Measurements from ENCODE around the gene SALL3. TPM values are rescaled to one million over a fixed set of nuclear protein-coding genes. Genes with fewer than 3 reads are reported as not detected.

SALL3 gene
- total and polyA plus RNA-seq, 2 of the 8 experiments (the other 6 are each of a cell fraction or from before 2014, with no cell fraction given) = 10.5 to 46.4 TPM

DNA sequence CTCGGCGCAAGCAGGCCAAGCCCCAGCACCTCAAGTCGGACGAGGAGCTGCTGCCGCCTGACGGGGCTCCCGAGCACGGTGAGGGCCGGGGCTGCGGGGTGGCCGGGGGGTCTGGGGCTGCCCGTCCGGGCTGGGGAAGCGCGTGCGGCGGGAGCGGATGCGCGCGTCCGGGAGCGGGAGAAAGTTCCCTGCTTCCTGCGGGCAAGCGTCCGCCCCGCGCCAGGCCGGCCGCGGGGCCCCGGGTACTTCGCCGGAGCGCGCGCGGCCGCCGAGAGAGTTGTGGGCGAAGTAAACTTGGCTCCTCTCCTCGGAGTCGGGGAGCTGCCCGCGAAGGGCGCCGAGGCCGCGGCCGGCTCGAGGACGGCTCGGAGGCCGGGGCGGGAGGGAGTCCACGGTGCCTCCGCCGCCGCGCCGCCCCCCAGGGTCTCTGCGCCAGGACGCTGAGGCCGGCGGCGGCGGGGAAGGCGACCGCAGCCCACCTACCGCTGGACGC, 707 bp downstream of the SALL3 start:
- Histone ChIP-seq H3K79me2 (ENCODE audit: control insufficient read depth in 1 of 2, insufficient read depth in 2 of 2, low read length in 2 of 2) (peaks cover 0 to 46% of the 10 kb centered on the region in 2 experiments; a peak in 3 of 4 replicates), H3K79me1 (ENCODE audit: low read depth, low read length) (no peaks in the 10 kb centered on the region), H3K23me2 (ENCODE audit: low read depth, low read length) (peaks cover 26% of the 10 kb centered on the region), H3K18ac (ENCODE audit: extremely low read depth, low read length) (peak overlapping the region; percentile 87; the same call in 1 of the 2 replicates), H3K23ac (ENCODE audit: insufficient read length) (no peak overlapping the region), H4K20me1 (replicated peaks in 1 of 2; ENCODE audit: control insufficient read depth in 1 of 2, insufficient read depth in 2 of 2, low read length in 2 of 2) (peaks cover 1 to 11% of the 10 kb centered on the region in 2 experiments), H3K4ac (replicated peaks; ENCODE audit: insufficient read length, low read depth, low read length) (no peak overlapping the region), H3K36me3 (ENCODE audit: control insufficient read depth in 2 of 4, insufficient read depth in 4 of 4, low read length in 3 of 4) (peaks cover 0 to 2% (median 0%) of the 10 kb centered on the region in 4 experiments; a peak in 1 of 8 replicates), H2BK20ac (ENCODE audit: low read length) (no peak overlapping the region), H3K56ac (replicated peaks; ENCODE audit: insufficient read length, low read depth, low read length) (no peak overlapping the region), H3K4me1 (replicated peaks in 1 of 4; ENCODE audit: control insufficient read depth in 3 of 4, insufficient read depth in 4 of 4, low read length in 3 of 4) (peaks cover 9 to 22% (median 18%) of the 10 kb centered on the region in 4 experiments), H2BK12ac (ENCODE audit: low read depth, low read length) (no peak overlapping the region), H3K9ac (replicated peaks in 1 of 4; ENCODE audit: extremely low read depth in 1 of 4, low read depth in 3 of 4, low read length in 3 of 4) (peak overlapping the region in 3 of 4 experiments; percentile 45 to 81 (median 73); a peak in 3 of 7 replicates), H2AFZ (ENCODE audit: low read length) (no peak overlapping the region), H3K4me2 (ENCODE audit: insufficient read depth in 1 of 2, low read depth in 2 of 2, low read length in 2 of 2) (peak overlapping the region; percentile 70 to 84), H4K5ac (ENCODE audit: insufficient read length, low read depth, low read length) (peak overlapping the region; percentile 38), H2AK5ac (ENCODE audit: low read depth, low read length) (no peak overlapping the region), H2BK120ac (replicated peaks; ENCODE audit: low read depth, low read length) (no peak overlapping the region), H3K14ac (ENCODE audit: insufficient read length) (no peak overlapping the region), H2BK5ac (ENCODE audit: low read depth, low read length) (no peak overlapping the region), H4K8ac (ENCODE audit: extremely low read depth, insufficient read depth, low read length) (peak overlapping the region; percentile 60), H2BK15ac (ENCODE audit: low read length) (no peak overlapping the region), H3K4me3 (ENCODE audit: extremely low read depth in 1 of 4, insufficient read depth in 2 of 4, low read depth in 3 of 4, low read length in 4 of 4) (peak overlapping the region; percentile 68 to 93 (median 75)), H3K9me3 (ENCODE audit: insufficient read depth in 2 of 2, low read depth in 1 of 2, low read length in 1 of 2) (no peaks in the 10 kb centered on the region), H3K27me3 (replicated peaks in 1 of 4; ENCODE audit: control insufficient read depth in 3 of 4, extremely low read depth in 1 of 4, insufficient read depth in 3 of 4, low read length in 3 of 4) (peaks cover 23 to 37% (median 33%) of the 10 kb centered on the region in 4 experiments), H3K27ac (ENCODE audit: low read depth, low read length) (0 out of 2 replicates have a peak overlapping the region, but pooled peaks have one; percentile 63), H4K91ac (replicated peaks; ENCODE audit: insufficient read length, low read length) (no peak overlapping the region)
- ChIA-PET CTCF (ENCODE audit: partially characterized antibody) (no interaction called here), POLR2A (ENCODE audit: partially characterized antibody) (interaction anchor here (0.7 to 1.0 kb wide), 3 partner anchors 10 to 316 kb away, joined by 3 to 4 read pairs (median 3); no protein-coding TSS in a partner anchor)
- 1% methylated on average over 14 of the region's 71 CpGs; no CpG with 5 or more reads in 1 of the 2 experiments for WGBS, 2 experiments (ENCODE audit: extremely low coverage in 1 of 2, insufficient coverage in 1 of 2, insufficient read length in 1 of 2, insufficient replicate concordance in 2 of 2, low coverage in 1 of 2, low lambda C conversion rate in 2 of 2, missing lambda C conversion rate in 1 of 2)
- TF ChIP-seq RBBP5 (IDR thresholded peaks at IDR 0.05; ENCODE audit: borderline replicate concordance, low read depth, low read length) = peak; percentile 29; the same call in 1 of the 2 replicates
- TF ChIP-seq PHF8 (conservative IDR thresholded peaks at IDR 0.05; ENCODE audit: low read depth, low read length) = 0 out of 2 replicates have a peak, but pooled peaks have one; percentile 28
- no peak for TF ChIP-seq YY1 (IDR thresholded peaks at IDR 0.05; ENCODE audit: low read depth, low read length)
- FAIRE-seq = no peak
- no peak for DNase-seq (ENCODE audit: low read depth in 1 of 2, low spot score in 2 of 2)

Measured in H1 (cell line).